A549 (cell line): Measurements from ENCODE around the gene OR51B5.

Experiments used
- CHD4 ChIP-seq: fragments of 200-600 bp; sonication (generic); IDR thresholded peaks from 2 replicates; pipeline ENCODE4 v1.6.1; 2016; ENCODE audit warnings: antibody characterized with exemption, mild to moderate bottlenecking, borderline replicate concordance
- SMC3 ChIP-seq: fragments of >200 bp; sonication (Bioruptor Twin); formaldehyde crosslinking; IDR thresholded peaks from 3 replicates; pipeline ENCODE4 v1.6.1; 2018; ENCODE audit warnings: inconsistent platforms
- TF ChIP-seq, protein P1 (sequence below): fragments of 450-650 bp; IDR thresholded peaks from 2 replicates; pipeline ENCODE4 v1.6.1; 2014; ENCODE audit warnings: antibody characterized with exemption
- TF ChIP-seq, protein P2 (sequence below): fragments of >200 bp; sonication (Bioruptor Twin); formaldehyde crosslinking; IDR thresholded peaks from 3 replicates; pipeline ENCODE4 v1.5.1; 2016

DNA sequence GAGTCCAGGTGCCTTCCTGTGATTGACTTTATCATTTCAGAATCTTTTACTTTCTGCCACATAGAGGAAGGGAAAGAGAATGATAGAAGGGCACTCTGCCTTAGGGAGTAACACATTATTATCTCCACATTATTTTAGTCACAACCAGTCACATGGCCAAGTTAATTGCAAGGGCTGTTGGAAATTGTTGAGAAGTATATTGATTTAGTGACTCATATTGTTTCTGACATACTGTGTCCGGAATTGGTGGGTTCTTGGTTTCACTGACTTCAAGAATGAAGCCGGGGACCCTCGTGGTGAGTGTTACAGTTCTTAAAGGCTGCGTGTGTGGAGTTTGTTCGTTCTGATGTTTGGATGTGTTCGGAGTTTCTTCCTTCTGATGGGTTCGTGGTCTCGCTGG lies 50.3 kb downstream of the OR51B5 start:
- no peak for TF ChIP-seq CHD4
- TF ChIP-seq, protein P1, sequence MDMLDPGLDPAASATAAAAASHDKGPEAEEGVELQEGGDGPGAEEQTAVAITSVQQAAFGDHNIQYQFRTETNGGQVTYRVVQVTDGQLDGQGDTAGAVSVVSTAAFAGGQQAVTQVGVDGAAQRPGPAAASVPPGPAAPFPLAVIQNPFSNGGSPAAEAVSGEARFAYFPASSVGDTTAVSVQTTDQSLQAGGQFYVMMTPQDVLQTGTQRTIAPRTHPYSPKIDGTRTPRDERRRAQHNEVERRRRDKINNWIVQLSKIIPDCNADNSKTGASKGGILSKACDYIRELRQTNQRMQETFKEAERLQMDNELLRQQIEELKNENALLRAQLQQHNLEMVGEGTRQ = no peak
- TF ChIP-seq, protein P2, sequence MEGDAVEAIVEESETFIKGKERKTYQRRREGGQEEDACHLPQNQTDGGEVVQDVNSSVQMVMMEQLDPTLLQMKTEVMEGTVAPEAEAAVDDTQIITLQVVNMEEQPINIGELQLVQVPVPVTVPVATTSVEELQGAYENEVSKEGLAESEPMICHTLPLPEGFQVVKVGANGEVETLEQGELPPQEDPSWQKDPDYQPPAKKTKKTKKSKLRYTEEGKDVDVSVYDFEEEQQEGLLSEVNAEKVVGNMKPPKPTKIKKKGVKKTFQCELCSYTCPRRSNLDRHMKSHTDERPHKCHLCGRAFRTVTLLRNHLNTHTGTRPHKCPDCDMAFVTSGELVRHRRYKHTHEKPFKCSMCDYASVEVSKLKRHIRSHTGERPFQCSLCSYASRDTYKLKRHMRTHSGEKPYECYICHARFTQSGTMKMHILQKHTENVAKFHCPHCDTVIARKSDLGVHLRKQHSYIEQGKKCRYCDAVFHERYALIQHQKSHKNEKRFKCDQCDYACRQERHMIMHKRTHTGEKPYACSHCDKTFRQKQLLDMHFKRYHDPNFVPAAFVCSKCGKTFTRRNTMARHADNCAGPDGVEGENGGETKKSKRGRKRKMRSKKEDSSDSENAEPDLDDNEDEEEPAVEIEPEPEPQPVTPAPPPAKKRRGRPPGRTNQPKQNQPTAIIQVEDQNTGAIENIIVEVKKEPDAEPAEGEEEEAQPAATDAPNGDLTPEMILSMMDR = no peak
- TF ChIP-seq SMC3 = no peak
